MM.1S (cell line): ENCODE measurements around the gene ATOSA.

Source experiments
- CTCF ChIP-seq: fragments of 300-600 bp; sonication (generic); IDR thresholded peaks from 2 replicates; pipeline ENCODE4 v1.5.1; 2016; ENCODE audit warnings: antibody characterized with exemption, low read length, mixed read lengths
- EZH2 ChIP-seq: fragments of 300-600 bp; sonication (generic); optimal IDR thresholded peaks from 2 replicates; pipeline ENCODE3; 2017; ENCODE audit warnings: low read depth, mild to moderate bottlenecking, antibody characterized with exemption, low read length, mixed read lengths
- EZH2phosphoT487 ChIP-seq: fragments of 300-600 bp; sonication (generic); IDR thresholded peaks from 2 replicates; pipeline ENCODE4 v1.6.1; 2018; ENCODE audit warnings: antibody characterized with exemption, low read length

- TF ChIP-seq CTCF (no peak), EZH2phosphoT487 (no peak), EZH2 (no peak)
Observed at GRCh38 chr15:52699457-52699856, 20.3 kb upstream of the ATOSA start.
